Heart right ventricle (tissue), 16 donors: ENCODE measurements around the gene WWOX. TPM values are rescaled to one million over a fixed set of nuclear protein-coding genes. Genes with fewer than 3 reads are reported as not detected.
A peak's percentile ranks its signal among the peaks of the same experiment; 100 is the strongest.

Source experiments
- ATAC-seq, 8 donors: fragments of 200-7000 bp; cut with Tn5 transposase; one replicate each; pipeline ENCODE4 v1.9.1; 2020; ENCODE audit warnings: mild to moderate bottlenecking in 8 of 8, moderate library complexity in 8 of 8, moderate number of reproducible peaks in 1 of 8
- DNase-seq, 2 donors: peaks; one replicate each; pipeline ENCODE4 v3.0.0-alpha.2; 2020
- H3K27ac ChIP-seq, 10 donors: fragments of 200-600 bp; sonication (generic) in 2 of 10; one replicate each; pipeline versions ENCODE4 v1.5.0 to v1.8.0; 2020 to 2022; ENCODE audit warnings: mild to moderate bottlenecking in 3 of 10
- H3K27me3 ChIP-seq, 7 donors: fragments of 200-600 bp; one replicate each; pipeline ENCODE4 v1.8.0; 2021 to 2022; ENCODE audit warnings: mild to moderate bottlenecking in 2 of 7
- H3K36me3 ChIP-seq, 9 donors: fragments of 200-600 bp; sonication (generic) in 1 of 9; one replicate each; pipeline versions ENCODE4 v1.5.0 to v1.8.0; 2020 to 2022; ENCODE audit warnings: mild to moderate bottlenecking in 2 of 9
- H3K4me1 ChIP-seq, 9 donors: fragments of 200-600 bp; sonication (generic) in 1 of 9; one replicate each; pipeline versions ENCODE4 v1.5.0 to v1.8.0; 2020 to 2022; ENCODE audit warnings: mild to moderate bottlenecking in 4 of 9
- H3K4me3 ChIP-seq, 10 donors: fragments of 200-600 bp; sonication (generic) in 2 of 10; one replicate each; pipeline versions ENCODE4 v1.5.0 to v1.8.0; 2020 to 2022; ENCODE audit warnings: mild to moderate bottlenecking in 7 of 10, moderate library complexity in 2 of 10
- H3K9me3 ChIP-seq, 11 donors: fragments of 200-600 bp in 10 of 11; sonication (generic) in 2 of 11; one replicate each; pipeline versions ENCODE4 v1.5.0 to v1.8.0; 2013 to 2022; ENCODE audit warnings: mild to moderate bottlenecking in 2 of 11, control low read depth in 1 of 11, moderate library complexity in 1 of 11
- CTCF ChIP-seq, 9 donors: fragments of 200-600 bp; sonication (generic) in 2 of 9; IDR thresholded peaks; one replicate each; pipeline versions ENCODE4 v1.5.0 to v1.8.0; 2021 to 2022; ENCODE audit warnings: antibody characterized with exemption in 9 of 9, mild to moderate bottlenecking in 5 of 9, moderate library complexity in 1 of 9
- whole genome bisulfite sequencing, 2 donors: extraction: QIAGEN DNeasy Blood & Tissue Kit; methylation state at CpG; one replicate each; pipeline ENCODE4 v1.1.7; 2013; ENCODE audit warnings: inconsistent platforms in 1 of 2; 5-methylcytosine and 5-hydroxymethylcytosine counted together
- intact Hi-C, 10 donors: fragments of 100-400 bp; cut with DNase I; formaldehyde crosslinking; loops; one replicate each; pipeline versions ENCODE4 v1.11.1 to v1.14.2; 2022
- polyA plus RNA-seq, 2 donors: library from polyadenylated mRNA; stranded (reverse); fragments of 200-250 nt; gene quantifications; one replicate each; pipeline ENCODE4 v1.2.3, GENCODE V29; 2013
- total RNA-seq, 10 donors: library from RNA; stranded (reverse); fragmentation: NEBNext Ultra II Directional in 3 of 10; extraction: Animal tissue kit (Norgen Biotek cat#: 25700) in 3 of 10; gene quantifications; one replicate each; pipeline versions ENCODE4 v1.2.1 to v1.2.4, GENCODE V29; 2021 to 2023
- donor health status: Arrhythmogenic right ventricular cardiomyopathy.
- donor health status: ischemic (EF 13 %, LVEDD 7.1; RV severe dilation, severe dysfunction).
- donor health status: healthy with polysubstance abuse.
- donor health status: DM: no; HTN: yes; CAD: no.
- donor health status: DM: no; HTN: no; CAD: no.
- donor health status: ischemic (EF 25% LVEDD 6.9; RV normal size, moderate dysfunction).
- donor health status: ischemic (EF 25% LVEDD 5.7; RV mildly dilated, moderate dysfunction).
- donor health status: healthy.
- donor health status: DM: yes; HTN: yes; CAD: no.
- donor health status: Ischemic cardiomyopathy.
- donor health status: ischemic (EF 35%, LVEDD 5.7; RV mildly dilated, moderate dysfunction).
- donor health status: nonischemic (EF 11% LVEDD 7.7; RV severe dilation, severe dysfunction).
- donor health status: DM: yes; HTN: yes; CAD: no.
- donor health status: PGD.
- donor health status: ischemic (EF 29% LVEDD 5.4; RV normal size, mild dysfunction).
- donor health status: nonischemic (EF 23%, LVEDD 6.1; RV moderate dilation, normal function).

The WWOX gene
- total and polyA plus RNA-seq, 12 donors: 4.9 to 15.0 (median 9.9) TPM

- Histone ChIP-seq H3K4me1 (no peaks in the 10 kb centered on the region), H3K27me3 (no peaks in the 10 kb centered on the region), H3K36me3 (no peaks in the 10 kb centered on the region), H3K4me3 (no peak overlapping the region), H3K9me3 (peaks cover 0 to 22% (median 0%) of the 10 kb centered on the region in 11 donors), H3K27ac (no peak overlapping the region)
- intact Hi-C loops: no loop called here
- DNase-seq (no peak), ATAC-seq (no peak)
- no peak for TF ChIP-seq CTCF (IDR thresholded peaks at IDR 0.05)
- WGBS, 2 donors: 89 to 95% methylated on average over 1 of the region's 1 CpG
Measured at GRCh38 chr16:78560997-78561396, 461.5 kb downstream of the WWOX start.

GRCh38 chr16:78562111-78562510 is 462.7 kb downstream of the WWOX start:
- intact Hi-C loops: no loop called here
- Histone ChIP-seq H3K9me3 (peaks cover 0 to 22% (median 0%) of the 10 kb centered on the region in 11 donors), H3K27ac (no peak overlapping the region), H3K36me3 (no peaks in the 10 kb centered on the region), H3K27me3 (no peaks in the 10 kb centered on the region), H3K4me3 (no peak overlapping the region), H3K4me1 (peaks cover 0 to 5% (median 0%) of the 10 kb centered on the region in 9 donors)
- DNase-seq: no peak
- TF ChIP-seq CTCF (IDR thresholded peaks at IDR 0.05): no peak
- 79 to 93% methylated on average over 6 of the region's 6 CpGs for WGBS, 2 donors
- ATAC-seq: no peak

- no peak for TF ChIP-seq CTCF (IDR thresholded peaks at IDR 0.05)
- ATAC-seq: no peak
- no peaks in the 10 kb centered on the region for H3K36me3 ChIP-seq
- no peaks in the 10 kb centered on the region for H3K27me3 ChIP-seq
- no peak overlapping the region for H3K27ac ChIP-seq
- H3K4me1 ChIP-seq: peaks cover 0 to 5% (median 0%) of the 10 kb centered on the region in 9 donors
- H3K4me3 ChIP-seq: no peak overlapping the region
- 90 to 93% methylated on average over 8 of the region's 8 CpGs for WGBS, 2 donors
- DNase-seq: no peak
- H3K9me3 ChIP-seq: peaks cover 0 to 22% (median 0%) of the 10 kb centered on the region in 11 donors
- intact Hi-C loops: no loop called here
Measured at GRCh38 chr16:78562650-78563049, 463.2 kb downstream of the WWOX start.

GRCh38 chr16:78563905-78564304 is 464.5 kb downstream of the WWOX start:
- H3K27ac ChIP-seq: no peak overlapping the region
- intact Hi-C loops: no loop called here
- no peak for TF ChIP-seq CTCF (IDR thresholded peaks at IDR 0.05)
- peaks cover 0 to 5% (median 0%) of the 10 kb centered on the region in 9 donors for H3K4me1 ChIP-seq
- H3K9me3 ChIP-seq: peaks cover 0 to 22% (median 0%) of the 10 kb centered on the region in 11 donors
- no peak overlapping the region for H3K4me3 ChIP-seq
- ATAC-seq: peak in 1 of 8 donors; percentile 82
- peak in 1 of 2 donors; percentile 14 for DNase-seq
- H3K36me3 ChIP-seq: no peaks in the 10 kb centered on the region
- H3K27me3 ChIP-seq: no peaks in the 10 kb centered on the region
- 80 to 86% methylated on average over 7 of the region's 7 CpGs for WGBS, 2 donors
